HG03025 (cell line): ENCODE measurements around the gene TSNAXIP1.
"Not testable (repeated sequence)": the region's sequence is repeated elsewhere in the genome, so short reads cannot be mapped to it uniquely, and the experiment has no call there.

Experiments
- ATAC-seq: cut with Tn5 transposase; IDR thresholded peaks from one replicate; pipeline ENCODE4 v1.9.1; 2021; ENCODE audit warnings: mild to moderate bottlenecking, moderate library complexity; ENCODE audit not compliant: unreplicated experiment, low FRiP score

Gene TSNAXIP1

GRCh38 chr16:67833030-67833414 is 26.3 kb downstream of the TSNAXIP1 start:
- no peak for ATAC-seq

- ATAC-seq = peak; percentile 93
These were observed 26.9 kb downstream of the TSNAXIP1 start for GRCh38 chr16:67833415-67834241.

DNA sequence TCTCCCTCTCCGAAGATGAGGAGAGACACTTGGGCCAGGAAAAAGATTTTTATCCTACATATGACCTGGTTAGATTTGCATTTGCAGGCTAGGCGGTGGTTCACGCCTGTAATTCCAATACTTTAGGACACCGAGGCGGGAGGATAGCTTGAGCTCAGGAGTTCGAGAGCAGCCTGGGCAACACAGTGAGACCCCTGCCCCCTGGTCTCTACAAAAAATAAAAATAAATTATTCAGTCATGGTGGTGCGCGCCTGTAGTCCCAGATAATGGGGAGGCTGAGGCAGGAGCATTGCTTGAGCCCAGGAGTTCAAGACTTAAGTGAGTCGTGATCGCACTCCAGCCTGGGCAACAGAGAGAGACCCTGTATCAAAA is 27.5 kb downstream of the TSNAXIP1 start:
- no peak for ATAC-seq

DNA sequence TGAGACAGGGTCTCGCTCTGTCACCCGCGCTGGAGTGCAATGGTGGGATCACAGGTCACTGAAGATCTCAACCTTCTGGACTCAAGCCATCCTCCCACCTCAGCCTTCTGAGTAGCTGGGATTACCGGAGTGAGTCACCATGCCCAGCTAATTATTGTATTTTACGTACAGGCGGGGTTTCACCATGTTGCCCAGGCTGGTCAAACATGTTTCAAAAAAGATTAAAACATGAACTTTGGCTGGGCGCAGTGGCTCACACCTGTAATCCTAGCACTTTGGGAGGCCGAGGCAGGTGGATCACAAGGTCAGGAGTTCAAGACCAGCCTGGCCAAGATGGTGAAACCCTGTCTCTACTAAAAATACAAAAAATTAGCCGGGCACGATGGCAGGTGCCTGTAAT is 30.5 kb downstream of the TSNAXIP1 start:
- not testable (repeated sequence) for ATAC-seq

- ATAC-seq = no peak
These were observed 31.1 kb downstream of the TSNAXIP1 start for GRCh38 chr16:67837811-67838210.

DNA sequence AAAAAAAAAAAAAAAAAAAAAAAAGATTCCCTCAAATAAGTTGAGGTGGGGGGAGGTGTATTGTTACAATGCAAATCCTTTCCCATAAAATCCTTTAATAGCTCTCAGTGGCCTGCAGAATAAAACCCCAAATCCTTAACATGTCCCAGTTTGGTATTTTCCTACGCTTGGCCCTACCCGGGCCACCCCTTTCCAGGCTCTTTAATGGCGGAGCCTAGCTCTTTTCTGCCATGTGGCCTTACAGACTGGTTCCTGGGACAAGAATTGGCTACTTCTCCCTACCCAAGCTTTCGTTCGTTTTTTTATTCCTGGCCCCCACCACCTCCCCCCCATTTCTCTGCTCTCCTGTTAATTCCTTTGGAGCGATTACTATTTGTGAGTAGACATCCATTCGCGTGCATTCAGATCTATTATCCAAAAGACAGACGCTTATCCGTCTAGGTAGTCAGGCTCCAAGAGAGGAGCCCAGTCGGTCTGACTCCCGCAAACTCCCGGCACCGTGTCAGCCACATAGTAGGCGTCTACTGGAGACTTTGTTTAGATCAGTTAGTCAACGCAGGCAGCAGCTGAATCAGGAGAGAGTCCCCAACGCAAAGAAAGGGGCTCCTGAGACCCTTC is 34.6 kb downstream of the TSNAXIP1 start:
- ATAC-seq = no peak

DNA sequence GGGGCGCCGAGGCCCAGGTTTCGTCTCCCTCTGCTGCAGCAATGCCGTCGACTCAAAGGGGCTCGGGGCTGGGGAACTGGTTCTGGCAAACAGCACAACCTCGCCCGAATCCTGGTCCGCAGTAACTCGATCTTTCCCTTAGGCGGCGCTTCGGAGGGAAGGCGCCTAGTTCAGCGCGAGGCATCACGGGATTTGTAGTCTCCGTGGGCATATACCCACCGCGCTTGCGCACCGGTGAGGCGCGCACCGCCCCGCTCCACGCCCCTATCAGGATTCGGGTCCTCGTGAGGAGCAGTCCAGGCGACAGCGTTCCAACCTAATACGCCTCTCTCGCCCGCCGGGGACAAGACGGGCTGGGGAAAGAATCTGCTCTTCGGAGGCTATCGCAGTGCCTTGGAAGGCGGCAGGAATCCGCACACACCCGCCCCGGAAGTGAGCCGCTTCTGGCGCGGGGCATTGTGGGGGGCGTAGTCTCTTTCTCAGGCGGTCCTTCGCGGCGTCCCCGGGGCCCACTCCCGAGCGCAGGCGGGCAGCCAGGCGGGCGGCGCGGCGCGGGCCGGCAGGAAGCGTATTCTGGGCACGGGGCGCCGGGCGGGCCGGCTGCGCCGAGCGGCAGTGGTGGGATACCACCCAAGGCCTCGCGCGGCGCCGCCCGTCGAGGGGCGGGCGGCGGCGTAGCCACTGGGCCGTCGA is 35.3 kb downstream of the TSNAXIP1 start, which contains the start of gene THAP11:
Gene THAP11 (plus strand): TSS at position 505 of the 693 bp plus-strand sequence. CDS start 235 bp downstream, outside the sequence.
- peak; percentile 41 for ATAC-seq

DNA sequence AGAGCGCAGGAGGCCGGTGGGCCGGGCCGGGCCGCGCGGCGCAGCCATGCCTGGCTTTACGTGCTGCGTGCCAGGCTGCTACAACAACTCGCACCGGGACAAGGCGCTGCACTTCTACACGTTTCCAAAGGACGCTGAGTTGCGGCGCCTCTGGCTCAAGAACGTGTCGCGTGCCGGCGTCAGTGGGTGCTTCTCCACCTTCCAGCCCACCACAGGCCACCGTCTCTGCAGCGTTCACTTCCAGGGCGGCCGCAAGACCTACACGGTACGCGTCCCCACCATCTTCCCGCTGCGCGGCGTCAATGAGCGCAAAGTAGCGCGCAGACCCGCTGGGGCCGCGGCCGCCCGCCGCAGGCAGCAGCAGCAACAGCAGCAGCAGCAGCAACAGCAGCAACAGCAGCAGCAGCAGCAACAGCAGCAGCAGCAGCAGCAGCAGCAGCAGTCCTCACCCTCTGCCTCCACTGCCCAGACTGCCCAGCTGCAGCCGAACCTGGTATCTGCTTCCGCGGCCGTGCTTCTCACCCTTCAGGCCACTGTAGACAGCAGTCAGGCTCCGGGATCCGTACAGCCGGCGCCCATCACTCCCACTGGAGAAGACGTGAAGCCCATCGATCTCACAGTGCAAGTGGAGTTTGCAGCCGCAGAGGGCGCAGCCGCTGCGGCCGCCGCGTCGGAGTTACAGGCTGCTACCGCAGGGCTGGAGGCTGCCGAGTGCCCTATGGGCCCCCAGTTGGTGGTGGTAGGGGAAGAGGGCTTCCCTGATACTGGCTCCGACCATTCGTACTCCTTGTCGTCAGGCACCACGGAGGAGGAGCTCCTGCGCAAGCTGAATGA is 36.0 kb downstream of the TSNAXIP1 start:
- peak; percentile 1 for ATAC-seq

GRCh38 chr16:67843343-67843765 is 36.7 kb downstream of the TSNAXIP1 start:
- no peak for ATAC-seq

GRCh38 chr16:67844497-67844896 is 37.8 kb downstream of the TSNAXIP1 start:
- no peak for ATAC-seq

GRCh38 chr16:67845291-67846062 is 38.8 kb downstream of the TSNAXIP1 start:
- no peak for ATAC-seq

- ATAC-seq = no peak
These were observed 39.3 kb downstream of the TSNAXIP1 start for GRCh38 chr16:67846063-67846319.

GRCh38 chr16:67846320-67847063 is 39.8 kb downstream of the TSNAXIP1 start, which contains the start of gene NUTF2:
Gene NUTF2 (plus strand): TSS chr16:67846933. CDS start chr16:67865131, 18,198 bp downstream.
- ATAC-seq = peak; percentile 48

DNA sequence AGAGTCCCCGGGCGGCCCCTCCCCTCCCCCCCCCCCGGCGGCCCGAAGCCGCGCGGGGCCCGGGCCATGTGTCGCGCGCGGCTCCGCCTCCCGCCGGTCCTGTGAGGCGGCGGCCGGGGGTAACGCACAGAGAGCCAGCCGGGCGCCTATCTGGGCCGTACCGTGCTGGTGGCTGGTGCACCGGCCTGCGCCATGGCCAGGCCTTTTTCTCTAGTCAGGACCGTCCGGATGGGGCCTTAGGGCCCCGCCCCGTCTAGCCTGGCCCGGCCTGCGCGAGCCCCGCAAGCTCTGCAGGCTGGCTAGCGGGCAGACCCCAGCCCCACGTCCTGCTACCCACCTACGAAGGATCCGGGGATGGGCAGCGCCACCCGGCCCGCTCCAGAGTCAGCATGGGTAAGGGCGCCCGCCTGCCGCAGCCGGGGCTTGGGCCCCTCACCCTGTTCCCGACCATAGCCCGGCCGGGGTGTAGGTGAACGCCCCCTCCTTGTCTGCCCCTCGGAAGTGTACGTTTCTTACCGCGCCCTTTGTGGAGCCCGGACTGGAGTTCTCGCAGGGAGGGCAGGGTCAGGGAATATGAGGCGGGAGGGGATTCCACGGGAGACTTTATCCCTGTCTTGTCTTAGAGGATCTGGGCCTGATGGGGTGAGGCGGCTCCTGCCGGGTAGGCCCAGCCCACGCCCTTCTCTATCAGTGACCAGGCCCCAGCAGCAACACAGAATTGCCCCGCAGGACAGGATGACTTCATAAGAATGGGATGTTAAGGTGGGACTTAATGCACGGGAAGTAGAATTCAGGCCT is 40.6 kb downstream of the TSNAXIP1 start, which contains the start of gene CENPT:
Gene CENPT (minus strand): TSS at position 630 of the 798 bp plus-strand sequence. CDS start 13,834 bp downstream, outside the sequence.
- ATAC-seq = peak; percentile 34

GRCh38 chr16:67848118-67848517 is 41.4 kb downstream of the TSNAXIP1 start:
- ATAC-seq = no peak

GRCh38 chr16:67853670-67854069 is 47.0 kb downstream of the TSNAXIP1 start:
- ATAC-seq = no peak

- no peak for ATAC-seq
These were observed 49.1 kb downstream of the TSNAXIP1 start for GRCh38 chr16:67855789-67856188.

GRCh38 chr16:67856927-67857546 is 50.3 kb downstream of the TSNAXIP1 start:
- ATAC-seq = no peak
